Measurements from ENCODE around the gene SUN2.

DNA sequence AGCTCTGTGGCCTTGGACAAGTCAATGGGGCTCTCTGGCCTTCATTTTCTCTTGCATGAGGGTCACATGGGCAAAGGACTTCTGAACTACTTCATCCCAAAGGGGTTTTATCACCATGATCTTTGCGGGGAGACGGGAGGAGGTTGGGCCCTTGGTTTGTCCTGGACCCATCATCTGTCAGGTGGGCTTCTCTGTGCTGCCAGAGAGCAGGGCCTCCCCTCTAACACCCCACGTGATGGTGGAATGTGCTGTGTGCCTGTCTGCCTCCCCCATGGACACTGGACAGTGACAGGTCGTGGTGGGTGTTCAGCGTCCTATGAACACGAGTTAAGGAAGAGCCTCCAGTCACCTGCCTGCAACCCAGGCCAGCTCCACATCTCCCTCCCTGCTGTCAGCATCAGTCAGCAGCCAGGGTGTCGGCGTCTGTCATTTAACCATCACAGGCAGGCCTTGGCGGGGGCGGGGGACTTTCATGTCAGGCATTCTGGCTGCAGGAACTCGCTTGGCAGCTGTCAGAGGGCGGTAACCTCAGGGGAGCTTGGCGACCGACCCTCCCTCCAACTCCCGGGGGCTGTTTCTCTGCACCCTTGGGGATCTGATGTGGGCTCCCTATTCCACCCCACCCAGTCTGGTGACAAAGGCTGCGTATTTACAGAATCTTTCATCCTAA is 2.6 kb upstream of the SUN2 start:
- TF ChIP-seq POLR2A (IDR thresholded peaks at IDR 0.05; ENCODE audit: low read depth) (no peak), POLR2AphosphoS5 (IDR thresholded peaks at IDR 0.05) (no peak)
